ENCODE results near the gene TMEM82.

TMEM82 gene

DNA sequence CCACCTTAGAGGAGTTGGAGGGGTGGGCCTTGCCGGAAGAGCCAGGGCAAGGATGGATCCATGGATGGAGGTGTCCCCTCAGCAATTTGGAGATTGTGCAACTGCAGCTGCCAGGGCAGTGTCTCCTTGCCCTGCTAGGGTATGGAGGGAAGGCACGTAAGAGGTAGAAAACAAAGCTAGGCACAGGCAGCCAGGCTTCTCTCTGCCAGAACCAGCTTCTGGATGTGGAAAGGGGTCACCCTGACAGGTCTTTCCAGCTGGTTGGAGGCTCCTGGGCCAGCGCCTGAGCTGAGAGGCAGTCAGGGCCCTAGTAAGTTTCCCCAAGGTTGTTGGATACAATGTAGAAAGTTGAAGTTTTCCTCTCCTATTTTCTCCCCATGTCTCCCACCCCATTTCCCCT is 21.4 kb upstream of the TMEM82 start:
- no peak for DNase-seq (ENCODE audit: low read depth in 3 of 3)

DNA sequence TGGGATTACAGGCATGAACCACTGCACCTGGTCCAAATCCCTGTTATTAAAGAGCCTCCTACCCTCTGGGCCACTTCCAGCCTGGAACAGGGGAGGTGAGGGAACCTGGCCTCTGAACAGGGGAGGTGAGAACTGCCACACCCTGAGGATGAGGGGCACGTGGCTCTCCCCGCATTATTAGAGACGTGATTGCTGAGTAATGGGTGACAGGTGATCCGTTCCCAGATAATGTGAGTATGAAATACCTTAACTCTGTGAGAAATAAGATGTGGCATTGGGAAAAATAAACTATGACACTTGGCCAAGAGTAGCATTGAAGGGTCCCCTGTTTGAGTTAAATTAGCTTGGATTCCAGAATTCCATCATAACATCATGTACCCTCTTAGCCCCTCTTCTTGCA is 19.9 kb upstream of the TMEM82 start:
- no peak for DNase-seq (ENCODE audit: low read depth in 3 of 3)

DNA sequence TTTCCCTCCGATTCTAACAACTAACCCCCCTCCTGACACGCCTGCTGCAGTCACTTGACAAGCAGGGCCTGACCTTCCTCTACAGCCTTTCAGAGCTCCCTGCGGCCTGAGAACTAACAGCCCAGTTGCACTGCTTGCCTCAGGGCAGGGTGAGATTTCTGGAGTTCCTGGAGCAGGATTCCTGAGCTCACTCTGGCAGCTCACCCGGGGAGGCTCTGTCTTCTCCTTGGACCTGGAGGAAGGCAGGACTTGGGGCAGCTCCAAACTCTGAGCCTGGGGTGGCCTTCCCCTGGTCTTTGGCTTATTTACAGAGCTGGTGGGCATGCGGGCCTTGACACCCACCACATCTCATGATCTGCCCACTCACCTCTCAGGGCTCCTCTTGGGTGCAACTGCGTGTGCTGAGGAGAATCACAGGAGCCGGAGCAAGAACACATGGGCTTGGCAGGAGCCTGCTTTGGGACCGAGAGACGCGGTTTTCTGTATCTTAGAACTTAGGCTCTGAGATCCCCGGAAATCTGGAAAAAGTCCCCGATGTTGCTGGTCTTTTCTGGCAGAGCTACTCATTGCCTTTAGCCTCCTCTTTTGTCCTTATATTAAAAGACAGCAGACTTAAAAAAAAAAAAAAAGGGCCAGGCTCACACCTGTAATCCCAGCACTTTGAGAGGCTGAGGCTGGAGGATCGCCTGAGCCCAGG is 19.3 kb upstream of the TMEM82 start:
- no peak for DNase-seq (ENCODE audit: low read depth in 3 of 3)

DNA sequence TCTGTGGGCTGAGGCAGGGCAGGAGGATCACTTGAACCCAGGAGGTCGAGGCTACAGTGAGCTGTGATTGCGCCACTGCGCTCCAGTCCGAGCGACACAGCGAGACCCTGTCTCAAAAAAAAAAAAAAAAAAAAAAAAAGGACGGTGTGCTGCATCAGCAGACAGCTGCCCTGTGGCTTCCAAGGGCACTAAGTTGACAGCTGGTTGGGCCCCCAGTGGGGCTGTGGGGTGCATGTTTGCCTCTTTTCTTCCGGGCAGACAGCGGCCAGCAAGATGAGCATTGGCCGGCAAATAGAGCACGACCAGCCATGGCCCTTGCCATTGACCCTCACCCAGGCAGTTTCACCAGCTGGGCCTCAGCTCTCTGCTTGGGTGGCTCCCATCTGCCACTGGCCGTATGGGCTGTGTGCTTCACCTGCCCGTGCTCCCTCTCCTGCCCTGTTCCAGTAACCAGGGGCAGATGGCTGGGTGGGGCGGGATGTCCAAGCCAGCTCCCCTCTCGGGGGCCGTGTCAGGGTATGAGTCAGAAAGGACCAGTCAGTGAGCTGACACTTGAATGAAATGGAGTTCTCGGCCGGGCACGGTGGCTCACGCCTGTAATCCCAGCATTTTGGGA is 18.6 kb upstream of the TMEM82 start:
- DNase-seq (ENCODE audit: low read depth in 3 of 3) = no peak

DNA sequence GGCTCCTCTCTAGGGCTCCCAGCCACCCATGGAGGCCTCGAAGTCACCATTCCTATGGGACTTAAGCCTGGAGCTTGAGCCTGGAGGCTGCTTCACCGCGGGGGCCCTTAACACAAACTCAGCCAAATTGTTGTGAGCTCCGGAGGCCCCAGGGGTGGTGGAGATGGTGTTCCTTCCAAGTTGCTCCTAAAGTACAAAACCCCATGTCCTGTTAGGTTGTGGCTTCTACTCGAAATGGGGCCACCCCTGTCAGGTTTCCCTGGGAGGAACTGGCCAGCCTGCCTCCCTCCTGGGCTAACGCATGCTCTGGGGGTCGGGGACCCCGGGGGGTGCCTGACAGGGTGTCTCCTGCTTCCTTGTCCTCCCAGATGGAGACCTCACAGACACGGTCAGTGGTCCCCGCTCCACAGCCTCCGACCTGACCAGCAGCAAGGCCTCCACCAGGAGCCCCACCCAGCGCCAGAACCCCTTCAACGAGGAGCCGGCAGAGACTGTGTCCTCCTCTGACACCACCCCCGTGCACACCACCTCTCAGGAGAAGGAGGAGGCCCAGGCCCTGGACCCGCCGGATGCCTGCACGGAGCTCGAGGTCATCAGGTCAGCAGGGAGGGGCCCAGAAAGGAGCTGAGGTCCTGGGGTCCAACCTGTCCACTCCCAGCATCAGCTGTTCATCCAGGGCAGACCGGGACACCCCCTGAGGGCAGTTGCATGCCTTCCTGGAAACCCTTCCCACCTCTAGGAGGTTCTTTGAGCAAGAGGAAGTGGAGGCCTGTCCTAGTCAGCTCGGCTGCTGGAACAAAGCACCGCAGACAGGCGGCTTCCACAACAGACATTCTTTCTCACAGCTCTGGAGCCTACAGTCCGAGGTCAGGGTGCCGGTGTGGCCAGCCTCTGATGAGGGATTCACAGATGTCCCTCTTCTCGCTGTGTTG is 17.1 kb upstream of the TMEM82 start:
- no peak for DNase-seq (ENCODE audit: low read depth in 3 of 3)

DNA sequence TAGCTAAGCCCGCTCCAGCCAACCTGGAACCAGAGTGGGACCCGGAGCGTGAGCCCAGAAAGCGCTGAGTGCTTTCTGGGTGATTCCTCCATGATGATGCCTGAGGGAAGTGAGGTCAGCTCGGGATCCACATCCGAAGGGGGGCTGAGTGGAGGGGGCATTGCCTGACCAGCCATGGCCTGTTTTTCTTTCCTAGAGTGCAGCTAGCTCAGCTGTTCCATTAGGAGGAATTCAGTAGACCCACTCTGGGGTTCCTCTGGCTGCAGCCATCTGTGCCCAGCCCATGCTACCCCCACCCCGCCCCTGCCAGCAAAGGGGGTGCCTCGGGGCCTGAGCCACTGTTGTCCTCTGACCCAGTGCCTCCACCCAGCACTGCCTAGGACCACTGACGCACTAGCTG is 15.8 kb upstream of the TMEM82 start:
- DNase-seq (ENCODE audit: low read depth in 3 of 3) = no peak

DNA sequence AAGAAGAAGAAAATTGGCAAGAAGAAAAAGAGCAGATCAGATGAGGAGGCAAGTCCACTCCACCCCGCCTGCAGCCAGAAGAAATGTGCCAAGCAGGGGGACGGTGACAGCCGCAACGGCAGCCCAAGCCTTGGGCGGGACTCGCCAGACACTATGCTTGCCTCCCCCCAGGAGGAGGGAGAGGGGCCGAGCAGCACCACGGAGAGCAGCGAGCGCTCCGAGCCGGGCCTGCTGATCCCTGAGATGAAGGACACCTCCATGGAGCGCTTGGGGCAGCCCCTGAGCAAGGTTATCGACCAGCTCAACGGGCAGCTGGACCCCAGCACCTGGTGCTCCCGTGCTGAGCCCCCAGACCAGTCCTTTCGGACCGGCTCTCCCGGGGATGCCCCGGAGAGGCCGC is 15.3 kb upstream of the TMEM82 start:
- DNase-seq (ENCODE audit: low read depth in 3 of 3) = no peak

DNA sequence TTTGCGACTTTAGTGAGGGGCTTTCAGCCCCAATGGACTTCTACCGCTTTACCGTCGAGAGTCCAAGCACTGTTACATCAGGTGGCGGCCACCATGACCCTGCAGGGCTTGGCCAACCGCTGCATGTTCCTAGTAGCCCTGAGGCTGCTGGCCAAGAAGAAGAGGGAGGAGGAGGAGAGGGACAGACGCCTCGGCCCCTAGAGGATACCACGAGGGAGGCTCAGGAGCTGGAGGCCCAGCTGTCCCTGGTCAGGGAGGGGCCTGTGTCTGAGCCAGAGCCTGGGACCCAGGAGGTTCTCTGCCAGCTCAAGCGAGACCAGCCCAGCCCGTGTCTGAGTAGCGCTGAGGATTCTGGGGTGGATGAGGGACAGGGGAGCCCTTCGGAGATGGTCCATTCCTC is 14.9 kb upstream of the TMEM82 start:
- DNase-seq (ENCODE audit: low read depth in 3 of 3) = no peak

DNA sequence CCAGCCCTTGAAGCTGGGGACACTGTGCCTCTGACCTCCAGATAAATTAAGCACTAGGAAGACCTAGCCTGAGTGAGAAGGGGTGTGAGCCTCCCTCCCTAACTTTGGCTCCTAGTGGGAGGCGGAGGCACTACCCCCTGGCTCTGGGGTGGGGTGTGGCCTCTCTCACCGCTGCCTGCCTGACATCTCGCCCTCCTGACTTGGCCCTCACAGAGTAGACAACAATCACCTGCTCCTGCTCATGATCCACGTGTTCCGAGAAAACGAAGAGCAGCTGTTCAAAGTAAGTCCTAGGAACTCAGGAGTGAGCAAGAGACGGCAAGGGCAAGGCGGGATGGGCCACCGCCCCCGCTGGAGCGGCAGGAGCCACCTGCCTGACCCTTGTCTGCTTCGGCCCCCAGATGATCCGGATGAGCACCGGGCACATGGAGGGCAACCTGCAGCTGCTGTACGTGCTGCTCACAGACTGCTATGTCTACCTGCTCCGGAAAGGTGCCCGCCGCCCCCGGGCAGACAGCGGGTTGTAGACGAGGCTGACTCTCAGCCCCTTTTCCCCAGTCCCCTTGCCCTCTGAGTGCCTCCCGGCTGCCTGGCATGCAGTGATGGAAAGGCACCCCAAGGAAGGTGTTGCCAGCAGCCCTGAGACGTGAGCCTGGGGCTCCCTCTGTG is 14.3 kb upstream of the TMEM82 start:
- DNase-seq (ENCODE audit: low read depth in 3 of 3) = no peak

DNA sequence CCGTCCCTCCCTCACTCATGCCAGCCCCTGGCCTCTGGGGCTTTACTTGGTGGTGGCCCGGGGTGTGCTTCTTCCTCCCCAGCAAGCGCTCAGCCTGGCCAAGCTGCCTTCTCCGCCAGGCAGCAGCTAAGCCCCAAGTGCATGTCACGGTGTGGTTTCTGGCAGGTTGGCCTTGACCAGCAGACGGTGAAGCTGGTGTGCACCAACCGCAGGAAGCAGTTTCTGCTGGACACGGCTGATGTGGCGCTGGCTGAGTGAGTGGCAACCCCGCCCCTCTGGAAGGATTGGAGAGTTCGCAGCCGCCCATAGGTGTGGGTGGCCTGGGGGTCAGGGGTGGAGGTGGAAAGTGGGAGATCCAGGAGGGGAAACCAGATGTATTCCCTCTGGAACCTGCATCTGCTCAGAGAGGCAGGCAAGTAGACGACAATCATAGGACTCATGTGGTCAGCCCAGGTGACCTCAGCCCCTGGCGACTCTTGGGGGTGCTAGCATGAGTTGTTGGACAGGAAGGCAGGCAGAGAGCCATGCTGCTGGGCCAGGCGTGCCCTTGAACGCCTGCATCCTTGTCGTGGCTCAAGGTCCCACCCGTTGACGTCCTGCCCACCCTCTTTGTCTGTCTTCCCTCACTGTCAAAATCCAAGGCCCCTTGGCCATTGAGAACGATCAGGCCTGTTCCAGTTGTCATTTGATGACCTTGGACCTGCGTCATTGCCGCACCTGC is 13.2 kb upstream of the TMEM82 start:
- DNase-seq (ENCODE audit: low read depth in 3 of 3) = no peak

DNA sequence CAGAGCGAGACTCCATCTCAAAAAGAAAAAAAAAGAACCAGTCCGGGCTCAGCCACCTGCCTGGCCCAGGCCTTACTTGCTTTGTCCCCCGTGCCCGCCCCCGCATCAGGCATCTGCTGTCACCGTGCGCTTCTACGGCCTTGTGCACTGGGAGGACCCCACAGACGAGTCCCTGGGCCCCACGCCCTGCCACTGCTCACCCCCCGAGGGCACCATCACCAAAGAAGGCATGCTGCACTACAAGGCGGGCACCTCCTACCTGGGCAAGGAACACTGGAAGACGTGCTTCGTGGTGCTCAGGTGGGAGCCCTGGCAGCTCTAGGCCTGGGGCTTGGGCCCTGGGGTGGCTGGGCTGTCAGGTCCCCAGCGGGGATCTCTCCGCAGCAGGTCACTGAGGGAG is 11.9 kb upstream of the TMEM82 start:
- no peak for DNase-seq (ENCODE audit: low read depth in 3 of 3)

DNA sequence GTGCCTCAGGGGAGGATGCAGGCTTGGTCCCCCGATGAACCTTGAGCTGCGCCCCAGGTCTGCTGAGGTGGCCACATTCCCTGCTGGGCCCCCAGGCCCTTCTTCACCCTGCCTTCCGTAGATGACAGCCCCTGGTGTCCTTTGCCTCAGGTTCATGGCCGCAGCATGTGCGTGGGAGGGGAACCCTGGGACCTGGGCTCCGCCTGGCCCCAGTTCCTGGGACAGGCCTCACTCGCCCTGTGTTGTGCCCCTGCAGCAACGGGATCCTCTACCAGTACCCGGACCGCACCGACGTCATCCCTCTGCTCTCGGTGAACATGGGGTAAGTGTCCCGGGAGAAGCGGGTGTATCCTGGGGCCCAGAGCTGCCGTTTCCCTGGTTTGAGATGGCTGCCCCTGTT is 11.4 kb upstream of the TMEM82 start:
- DNase-seq (ENCODE audit: low read depth in 3 of 3) = no peak

DNA sequence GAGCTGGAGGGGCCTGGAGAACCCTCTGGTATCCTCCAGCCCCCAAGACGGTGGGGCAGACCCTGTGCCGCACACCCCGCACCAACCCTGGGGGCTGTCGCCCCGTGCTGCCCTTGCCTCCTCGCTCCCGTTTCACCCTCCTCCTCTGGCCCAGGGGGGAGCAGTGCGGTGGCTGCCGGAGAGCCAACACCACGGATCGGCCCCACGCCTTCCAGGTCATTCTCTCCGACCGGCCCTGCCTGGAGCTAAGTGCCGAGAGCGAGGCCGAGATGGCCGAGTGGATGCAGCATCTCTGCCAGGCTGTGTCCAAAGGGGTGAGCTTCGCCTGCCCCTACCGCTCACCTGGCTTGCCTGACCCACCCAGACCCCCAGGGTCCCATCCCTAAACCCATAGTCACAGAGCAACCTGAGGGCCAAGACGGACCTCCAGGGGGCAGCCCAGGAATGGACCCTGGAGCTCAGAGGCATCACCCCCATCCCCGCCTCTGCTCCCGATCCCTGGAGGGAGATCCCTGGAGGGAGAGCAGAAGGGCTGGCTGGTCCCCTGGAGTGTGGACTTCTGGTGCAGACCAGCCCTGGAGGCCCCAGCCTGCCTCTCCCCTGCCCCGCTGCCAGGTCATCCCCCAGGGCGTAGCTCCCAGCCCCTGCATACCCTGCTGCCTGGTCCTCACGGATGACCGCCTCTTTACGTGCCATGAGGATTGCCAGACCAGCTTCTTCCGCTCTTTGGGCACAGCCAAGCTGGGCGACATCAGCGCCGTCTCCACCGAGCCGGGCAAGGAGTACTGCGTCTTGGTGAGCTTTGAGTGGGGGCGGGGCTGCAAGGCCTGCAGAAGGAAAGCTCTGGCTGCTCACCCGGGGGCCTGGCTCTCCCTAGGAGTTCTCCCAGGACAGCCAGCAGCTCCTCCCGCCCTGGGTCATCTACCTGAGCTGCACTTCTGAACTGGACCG is 10.3 kb upstream of the TMEM82 start:
- DNase-seq (ENCODE audit: low read depth in 3 of 3) = no peak

DNA sequence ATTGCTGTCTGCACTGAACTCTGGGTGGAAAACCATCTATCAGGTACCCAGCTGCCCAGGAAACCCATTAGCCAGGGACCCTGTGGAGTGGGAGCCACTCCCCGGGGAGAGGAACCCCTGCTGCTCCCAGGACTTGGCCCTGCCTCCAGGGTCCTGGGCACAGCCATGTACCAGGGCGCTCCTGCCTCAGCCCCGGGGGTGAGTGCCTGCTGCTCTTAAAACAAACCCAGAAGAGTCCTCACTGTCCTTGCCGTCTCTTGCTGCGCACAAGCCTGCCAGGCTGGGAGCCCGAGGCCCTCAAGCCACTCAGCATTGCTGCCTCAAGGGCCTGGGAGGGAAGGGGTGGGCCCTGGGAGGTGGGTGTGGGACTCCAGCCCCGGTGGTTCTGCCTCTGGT is 9.6 kb upstream of the TMEM82 start:
- no peak for DNase-seq (ENCODE audit: low read depth in 3 of 3)

DNA sequence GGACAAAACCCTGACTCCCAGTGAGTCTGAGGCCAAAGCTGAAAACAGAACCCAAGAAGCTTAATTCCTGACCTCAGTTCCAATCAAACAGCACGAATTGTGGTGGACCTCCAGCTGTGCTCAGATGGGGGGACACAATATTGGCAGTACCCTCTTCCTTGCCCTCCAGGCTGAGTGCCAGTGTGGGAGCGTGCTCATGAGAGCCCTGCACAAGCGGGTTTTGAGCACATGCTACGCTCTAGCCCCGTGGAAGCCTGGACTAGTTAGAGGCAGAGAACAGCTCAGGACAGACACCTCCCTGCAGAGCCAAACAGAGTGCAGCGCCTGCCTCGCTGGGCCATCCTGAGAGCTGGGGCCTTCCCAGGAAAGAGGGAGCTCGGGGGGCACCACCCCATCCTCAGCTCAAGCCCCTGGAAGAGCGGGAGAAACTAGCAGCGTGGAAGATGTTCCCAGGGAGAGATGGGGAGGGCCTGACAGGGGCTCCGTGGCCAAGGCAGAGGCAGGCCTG is 9.0 kb upstream of the TMEM82 start:
- DNase-seq (ENCODE audit: low read depth in 3 of 3) = no peak

DNA sequence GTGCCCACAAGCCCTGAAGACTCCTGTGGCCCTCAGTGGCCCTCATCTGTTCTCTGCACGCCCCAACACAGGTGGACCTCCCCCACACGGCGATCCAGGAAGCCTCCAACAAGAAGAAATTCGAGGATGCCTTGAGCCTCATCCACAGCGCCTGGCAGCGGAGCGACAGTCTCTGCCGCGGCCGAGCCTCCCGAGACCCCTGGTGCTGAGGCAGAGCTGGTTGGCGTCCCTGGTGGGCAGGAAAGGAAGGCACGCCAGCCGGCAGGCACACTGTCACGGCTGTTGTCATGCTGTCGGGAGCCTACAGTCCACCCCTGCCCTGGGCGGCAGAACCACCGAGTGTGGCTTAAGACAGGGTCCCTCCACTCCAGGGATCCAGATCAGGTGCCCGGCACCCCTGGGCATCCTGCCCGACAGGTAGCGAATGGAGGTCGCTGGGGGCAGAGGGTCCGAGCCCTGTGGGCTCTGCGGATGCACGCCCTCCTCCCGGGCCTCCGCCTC is 8.5 kb upstream of the TMEM82 start:
- no peak for DNase-seq (ENCODE audit: low read depth in 3 of 3)

DNA sequence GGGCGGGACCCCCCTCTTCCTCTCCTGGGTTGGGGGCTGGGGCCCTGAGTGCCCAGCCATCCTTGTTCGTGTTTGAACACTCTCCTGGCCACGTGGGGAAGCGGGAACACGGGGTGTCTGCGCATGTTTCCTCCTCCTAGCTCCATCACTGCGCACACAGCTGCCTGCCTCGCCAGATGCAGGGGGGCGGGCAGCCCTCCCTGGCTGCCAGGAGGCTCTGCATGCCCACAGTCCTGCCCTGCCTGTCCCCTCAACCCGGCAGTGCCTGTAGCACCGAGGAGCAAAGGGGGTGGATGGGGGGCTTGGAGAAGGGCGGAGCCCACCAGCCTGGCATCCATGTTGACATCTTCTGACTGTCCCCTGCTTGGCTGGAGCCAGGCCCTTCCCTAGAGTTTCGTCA is 8.0 kb upstream of the TMEM82 start:
- no peak for DNase-seq (ENCODE audit: low read depth in 3 of 3)

DNA sequence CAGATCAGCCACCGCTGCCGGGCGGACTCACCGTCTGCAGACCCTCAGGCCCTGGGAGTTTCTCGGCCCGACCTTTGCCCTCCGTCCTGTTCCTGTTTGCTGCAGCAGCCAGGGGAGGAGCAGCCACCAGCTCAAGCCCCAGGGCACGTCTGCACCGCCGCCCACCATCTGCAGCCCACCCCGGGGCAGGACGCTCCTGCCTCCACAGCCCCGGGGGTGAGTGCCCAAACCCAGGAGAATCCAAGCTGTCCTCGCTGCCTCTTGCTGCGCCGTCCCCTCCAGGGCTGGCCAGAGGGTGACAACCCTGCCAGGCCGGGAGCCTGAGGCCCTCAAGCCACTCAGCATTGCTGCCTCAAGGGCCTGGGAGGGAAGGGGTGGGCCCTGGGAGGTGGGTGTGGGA is 7.4 kb upstream of the TMEM82 start:
- no peak for DNase-seq (ENCODE audit: low read depth in 3 of 3)

DNA sequence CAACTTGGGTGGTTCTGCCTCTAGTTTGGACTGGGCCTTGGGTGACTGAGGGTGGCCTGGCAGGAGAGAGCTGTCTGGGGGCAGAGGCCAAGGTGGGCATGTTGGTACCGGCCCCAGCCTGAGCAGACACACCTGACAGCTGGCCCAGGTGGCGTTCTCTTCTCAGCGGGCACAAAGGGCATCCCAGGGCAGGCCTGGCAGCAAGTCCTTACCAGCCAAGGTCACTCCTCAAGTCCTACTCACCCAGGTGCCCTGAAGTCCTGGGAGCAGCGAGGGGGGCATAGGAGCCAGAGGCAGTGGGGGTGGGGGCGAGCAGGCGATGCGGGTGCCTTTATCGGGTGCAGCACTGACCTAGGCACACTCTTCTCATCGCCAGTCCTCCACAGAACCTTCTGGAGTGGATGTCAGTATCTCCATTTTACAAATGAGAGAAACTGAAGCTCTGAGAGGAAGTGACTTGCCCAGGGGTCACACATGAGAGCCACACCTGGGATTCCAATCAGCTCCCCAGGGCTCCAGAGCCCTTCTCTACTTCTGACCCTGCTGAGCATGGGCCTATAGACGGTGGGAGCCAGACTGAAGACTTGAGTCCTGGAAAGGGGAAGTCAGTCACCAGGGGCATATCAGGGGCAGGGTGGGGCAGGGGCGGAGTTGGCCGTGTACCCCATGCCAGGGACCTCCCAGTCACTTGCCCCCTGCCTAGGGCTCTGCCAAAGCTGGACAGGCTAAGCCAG is 6.8 kb upstream of the TMEM82 start:
- DNase-seq (ENCODE audit: low read depth in 3 of 3) = no peak
